ENCODE results near the gene AGAP2. TPM values are rescaled to one million over a fixed set of nuclear protein-coding genes. Genes with fewer than 3 reads are reported as not detected.
A peak's percentile ranks its signal among the peaks of the same experiment; 100 is the strongest.
"Not testable (repeated sequence)": the region's sequence is repeated elsewhere in the genome, so short reads cannot be mapped to it uniquely, and the experiment has no call there.

AGAP2 gene
- total and polyA plus RNA-seq, 2 donors = 1.4 to 1.8 TPM

- Histone ChIP-seq H3K36me3 (ENCODE audit: insufficient read depth) (no peaks in the 10 kb centered on the region), H3K27ac (ENCODE audit: low read depth) (no peak overlapping the region), H3K4me3 (ENCODE audit: low read depth, low read length) (no peak overlapping the region), H3K4me1 (ENCODE audit: insufficient read depth) (no peaks in the 10 kb centered on the region)
- DNase-seq (ENCODE audit: extremely low spot score) = no peak
- 70% methylated on average over 3 of the region's 3 CpGs for WGBS
Measured at GRCh38 chr12:57775044-57775443, 36.5 kb upstream of the AGAP2 start.

- not testable (repeated sequence) for H3K4me1 ChIP-seq (ENCODE audit: insufficient read depth); H3K4me3 ChIP-seq (ENCODE audit: low read depth, low read length); DNase-seq (ENCODE audit: extremely low spot score); H3K27ac ChIP-seq (ENCODE audit: low read depth); H3K36me3 ChIP-seq (ENCODE audit: insufficient read depth)
- WGBS = 93% methylated on average over 11 of the region's 11 CpGs
Measured at GRCh38 chr12:57774634-57775033, 36.1 kb upstream of the AGAP2 start.

- Histone ChIP-seq H3K4me3 (ENCODE audit: low read depth, low read length) (peak within 1 kb of the TSS; percentile 65), H3K4me1 (ENCODE audit: insufficient read depth) (no peaks in the 10 kb centered on the region), H3K27ac (ENCODE audit: low read depth) (peak within 1 kb of the TSS; percentile 88), H3K36me3 (ENCODE audit: insufficient read depth) (no peaks in the 10 kb centered on the region)
- DNase-seq (ENCODE audit: extremely low spot score) = no peak
- WGBS = 1% methylated on average over 67 of the region's 67 CpGs
Measured at GRCh38 chr12:57772429-57773322, 34.1 kb upstream of the AGAP2 start, which contains the start of gene EEF1AKMT3. Gene EEF1AKMT3, plus strand, starts transcription at chr12:57772614. Its CDS starts 111 bp downstream, at chr12:57772725.

GRCh38 chr12:57771873-57772428, 33.4 kb upstream of the AGAP2 start, which contains the start of gene METTL1:
Gene METTL1, minus strand, starts transcription at chr12:57772105. Its CDS starts 22 bp downstream, at chr12:57772083.
- H3K4me1 ChIP-seq (ENCODE audit: insufficient read depth) = no peaks in the 10 kb centered on the region
- H3K27ac ChIP-seq (ENCODE audit: low read depth) = peak within 1 kb of the TSS; percentile 88
- under 1% methylated on average over 28 of the region's 28 CpGs for WGBS
- H3K36me3 ChIP-seq (ENCODE audit: insufficient read depth) = no peaks in the 10 kb centered on the region
- H3K4me3 ChIP-seq (ENCODE audit: low read depth, low read length) = peak within 1 kb of the TSS; percentile 65
- peak; percentile 95 for DNase-seq (ENCODE audit: extremely low spot score)

GRCh38 chr12:57771236-57771872, 32.8 kb upstream of the AGAP2 start:
- no peaks in the 10 kb centered on the region for H3K4me1 ChIP-seq (ENCODE audit: insufficient read depth)

GRCh38 chr12:57770734-57771133, 32.2 kb upstream of the AGAP2 start:
- H3K27ac ChIP-seq (ENCODE audit: low read depth) = no peak overlapping the region
- 87% methylated on average over 4 of the region's 4 CpGs for WGBS

More at GRCh38 chr12:57771236-57771872, 32.8 kb upstream of the AGAP2 start:
- Histone ChIP-seq H3K4me3 (ENCODE audit: low read depth, low read length) (peak overlapping the region; percentile 65), H3K27ac (ENCODE audit: low read depth) (peak overlapping the region; percentile 88), H3K36me3 (ENCODE audit: insufficient read depth) (no peaks in the 10 kb centered on the region)
- 2% methylated on average over 16 of the region's 16 CpGs for WGBS
- DNase-seq (ENCODE audit: extremely low spot score) = peak; percentile 89

GRCh38 chr12:57769594-57769993, 31.1 kb upstream of the AGAP2 start:
- DNase-seq (ENCODE audit: extremely low spot score) = no peak
- WGBS = 94% methylated on average over 11 of the region's 11 CpGs
- no peak overlapping the region for H3K27ac ChIP-seq (ENCODE audit: low read depth)
- no peaks in the 10 kb centered on the region for H3K4me1 ChIP-seq (ENCODE audit: insufficient read depth)
- no peaks in the 10 kb centered on the region for H3K36me3 ChIP-seq (ENCODE audit: insufficient read depth)
- H3K4me3 ChIP-seq (ENCODE audit: low read depth, low read length) = no peak overlapping the region

More at GRCh38 chr12:57770734-57771133, 32.2 kb upstream of the AGAP2 start:
- H3K4me1 ChIP-seq (ENCODE audit: insufficient read depth) = no peaks in the 10 kb centered on the region
- H3K4me3 ChIP-seq (ENCODE audit: low read depth, low read length) = no peak overlapping the region
- H3K36me3 ChIP-seq (ENCODE audit: insufficient read depth) = no peaks in the 10 kb centered on the region
- no peak for DNase-seq (ENCODE audit: extremely low spot score)

GRCh38 chr12:57767876-57768275, 29.3 kb upstream of the AGAP2 start:
- 94% methylated on average over 3 of the region's 3 CpGs for WGBS
- DNase-seq (ENCODE audit: extremely low spot score) = no peak
- Histone ChIP-seq H3K4me3 (ENCODE audit: low read depth, low read length) (no peak overlapping the region), H3K27ac (ENCODE audit: low read depth) (no peak overlapping the region), H3K4me1 (ENCODE audit: insufficient read depth) (no peaks in the 10 kb centered on the region), H3K36me3 (ENCODE audit: insufficient read depth) (no peaks in the 10 kb centered on the region)

- no peaks in the 10 kb centered on the region for H3K36me3 ChIP-seq (ENCODE audit: insufficient read depth)
- H3K4me3 ChIP-seq (ENCODE audit: low read depth, low read length) = no peak overlapping the region
- H3K4me1 ChIP-seq (ENCODE audit: insufficient read depth) = no peaks in the 10 kb centered on the region
- DNase-seq (ENCODE audit: extremely low spot score) = no peak
- no peak overlapping the region for H3K27ac ChIP-seq (ENCODE audit: low read depth)
Measured at GRCh38 chr12:57767305-57767698, 28.8 kb upstream of the AGAP2 start.

GRCh38 chr12:57766464-57767304, 28.1 kb upstream of the AGAP2 start, which contains the start of gene CYP27B1:
Gene CYP27B1, minus strand, starts transcription at chr12:57767078. Its CDS starts 37 bp downstream, at chr12:57767041.
- WGBS = 4% methylated on average over 38 of the region's 38 CpGs
- Histone ChIP-seq H3K4me1 (ENCODE audit: insufficient read depth) (no peaks in the 10 kb centered on the region), H3K27ac (ENCODE audit: low read depth) (no peak within 1 kb of the TSS), H3K4me3 (ENCODE audit: low read depth, low read length) (no peak within 1 kb of the TSS), H3K36me3 (ENCODE audit: insufficient read depth) (no peaks in the 10 kb centered on the region)
- DNase-seq (ENCODE audit: extremely low spot score) = no peak

- Histone ChIP-seq H3K4me1 (ENCODE audit: insufficient read depth) (no peaks in the 10 kb centered on the region), H3K4me3 (ENCODE audit: low read depth, low read length) (peak overlapping the region; percentile 15), H3K36me3 (ENCODE audit: insufficient read depth) (no peaks in the 10 kb centered on the region), H3K27ac (ENCODE audit: low read depth) (no peak overlapping the region)
- DNase-seq (ENCODE audit: extremely low spot score) = no peak
- 2% methylated on average over 40 of the region's 40 CpGs for WGBS
Measured at GRCh38 chr12:57765698-57766463, 27.3 kb upstream of the AGAP2 start.

- peak overlapping the region; percentile 15 for H3K4me3 ChIP-seq (ENCODE audit: low read depth, low read length)
- H3K36me3 ChIP-seq (ENCODE audit: insufficient read depth) = no peaks in the 10 kb centered on the region
- no peak overlapping the region for H3K27ac ChIP-seq (ENCODE audit: low read depth)
- no peaks in the 10 kb centered on the region for H3K4me1 ChIP-seq (ENCODE audit: insufficient read depth)
- DNase-seq (ENCODE audit: extremely low spot score) = no peak
- WGBS = 1% methylated on average over 60 of the region's 60 CpGs
Measured at GRCh38 chr12:57765003-57765697, 26.6 kb upstream of the AGAP2 start.
